ENCODE measurements around the gene NGFR. TPM values are rescaled to one million over a fixed set of nuclear protein-coding genes. Genes with fewer than 3 reads are reported as not detected.

Gene NGFR
- total and polyA plus RNA-seq, 9 of the 15 experiments (the other 6 are each of a cell fraction or from before 2014, with no cell fraction given): 0.07 to 0.23 (median 0.13) TPM; not detected in 4

- TF ChIP-seq, protein P1, sequence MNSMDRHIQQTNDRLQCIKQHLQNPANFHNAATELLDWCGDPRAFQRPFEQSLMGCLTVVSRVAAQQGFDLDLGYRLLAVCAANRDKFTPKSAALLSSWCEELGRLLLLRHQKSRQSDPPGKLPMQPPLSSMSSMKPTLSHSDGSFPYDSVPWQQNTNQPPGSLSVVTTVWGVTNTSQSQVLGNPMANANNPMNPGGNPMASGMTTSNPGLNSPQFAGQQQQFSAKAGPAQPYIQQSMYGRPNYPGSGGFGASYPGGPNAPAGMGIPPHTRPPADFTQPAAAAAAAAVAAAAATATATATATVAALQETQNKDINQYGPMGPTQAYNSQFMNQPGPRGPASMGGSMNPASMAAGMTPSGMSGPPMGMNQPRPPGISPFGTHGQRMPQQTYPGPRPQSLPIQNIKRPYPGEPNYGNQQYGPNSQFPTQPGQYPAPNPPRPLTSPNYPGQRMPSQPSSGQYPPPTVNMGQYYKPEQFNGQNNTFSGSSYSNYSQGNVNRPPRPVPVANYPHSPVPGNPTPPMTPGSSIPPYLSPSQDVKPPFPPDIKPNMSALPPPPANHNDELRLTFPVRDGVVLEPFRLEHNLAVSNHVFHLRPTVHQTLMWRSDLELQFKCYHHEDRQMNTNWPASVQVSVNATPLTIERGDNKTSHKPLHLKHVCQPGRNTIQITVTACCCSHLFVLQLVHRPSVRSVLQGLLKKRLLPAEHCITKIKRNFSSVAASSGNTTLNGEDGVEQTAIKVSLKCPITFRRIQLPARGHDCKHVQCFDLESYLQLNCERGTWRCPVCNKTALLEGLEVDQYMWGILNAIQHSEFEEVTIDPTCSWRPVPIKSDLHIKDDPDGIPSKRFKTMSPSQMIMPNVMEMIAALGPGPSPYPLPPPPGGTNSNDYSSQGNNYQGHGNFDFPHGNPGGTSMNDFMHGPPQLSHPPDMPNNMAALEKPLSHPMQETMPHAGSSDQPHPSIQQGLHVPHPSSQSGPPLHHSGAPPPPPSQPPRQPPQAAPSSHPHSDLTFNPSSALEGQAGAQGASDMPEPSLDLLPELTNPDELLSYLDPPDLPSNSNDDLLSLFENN (IDR thresholded peaks at IDR 0.05; ENCODE audit: low read depth in 2 of 2, low read length in 2 of 2): no peak
- TF ChIP-seq ZNF717 (CRISPR knock-in tag; IDR thresholded peaks at IDR 0.05): no peak
- no peak for TF ChIP-seq SMAD1 (IDR thresholded peaks at IDR 0.05; ENCODE audit: low read depth, low read length, partially characterized antibody)
- no peak for TF ChIP-seq E2F1 (CRISPR knock-in tag; IDR thresholded peaks at IDR 0.05)
- TF ChIP-seq SPI1 (IDR thresholded peaks at IDR 0.05; ENCODE audit: borderline replicate concordance, low read depth, low read length): no peak
- TF ChIP-seq SLC30A9 (CRISPR knock-in tag; IDR thresholded peaks at IDR 0.05): no peak
- TF ChIP-seq RCOR1 (IDR thresholded peaks at IDR 0.05; ENCODE audit: borderline replicate concordance in 1 of 2, low read depth in 2 of 2, low read length in 2 of 2): peak in 1 of 2 experiments; percentile 16; a peak in 1 of 4 replicates
- no peak for TF ChIP-seq LEF1 (IDR thresholded peaks at IDR 0.05)
- peak; percentile 61 for TF ChIP-seq ZBTB7A (IDR thresholded peaks at IDR 0.05; ENCODE audit: borderline replicate concordance, control insufficient read depth, low read depth, low read length)
- TF ChIP-seq ZNF217 (CRISPR knock-in tag; IDR thresholded peaks at IDR 0.05): no peak
- no peak for TF ChIP-seq KAT7 (CRISPR knock-in tag; IDR thresholded peaks at IDR 0.05; ENCODE audit: borderline replicate concordance)
- TF ChIP-seq, protein P2, sequence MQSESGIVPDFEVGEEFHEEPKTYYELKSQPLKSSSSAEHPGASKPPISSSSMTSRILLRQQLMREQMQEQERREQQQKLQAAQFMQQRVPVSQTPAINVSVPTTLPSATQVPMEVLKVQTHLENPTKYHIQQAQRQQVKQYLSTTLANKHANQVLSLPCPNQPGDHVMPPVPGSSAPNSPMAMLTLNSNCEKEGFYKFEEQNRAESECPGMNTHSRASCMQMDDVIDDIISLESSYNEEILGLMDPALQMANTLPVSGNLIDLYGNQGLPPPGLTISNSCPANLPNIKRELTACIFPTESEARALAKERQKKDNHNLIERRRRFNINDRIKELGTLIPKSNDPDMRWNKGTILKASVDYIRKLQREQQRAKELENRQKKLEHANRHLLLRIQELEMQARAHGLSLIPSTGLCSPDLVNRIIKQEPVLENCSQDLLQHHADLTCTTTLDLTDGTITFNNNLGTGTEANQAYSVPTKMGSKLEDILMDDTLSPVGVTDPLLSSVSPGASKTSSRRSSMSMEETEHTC (IDR thresholded peaks at IDR 0.05): no peak
- TF ChIP-seq MLX (CRISPR knock-in tag; conservative IDR thresholded peaks at IDR 0.05): no peak
- no peak for TF ChIP-seq TAF7 (tag; IDR thresholded peaks at IDR 0.05)
- no peak for TF ChIP-seq TCFL5 (CRISPR knock-in tag; conservative IDR thresholded peaks at IDR 0.05)
- TF ChIP-seq ZNF780A (CRISPR knock-in tag; IDR thresholded peaks at IDR 0.05): no peak
- no peak for TF ChIP-seq YY1 (IDR thresholded peaks at IDR 0.05; ENCODE audit: borderline replicate concordance in 1 of 3, control insufficient read depth in 1 of 3, extremely low read depth in 1 of 3, insufficient read depth in 3 of 3, insufficient read length in 1 of 3, insufficient replicate concordance in 2 of 3, low read depth in 1 of 3, low read length in 2 of 3)
- TF ChIP-seq, protein P3, sequence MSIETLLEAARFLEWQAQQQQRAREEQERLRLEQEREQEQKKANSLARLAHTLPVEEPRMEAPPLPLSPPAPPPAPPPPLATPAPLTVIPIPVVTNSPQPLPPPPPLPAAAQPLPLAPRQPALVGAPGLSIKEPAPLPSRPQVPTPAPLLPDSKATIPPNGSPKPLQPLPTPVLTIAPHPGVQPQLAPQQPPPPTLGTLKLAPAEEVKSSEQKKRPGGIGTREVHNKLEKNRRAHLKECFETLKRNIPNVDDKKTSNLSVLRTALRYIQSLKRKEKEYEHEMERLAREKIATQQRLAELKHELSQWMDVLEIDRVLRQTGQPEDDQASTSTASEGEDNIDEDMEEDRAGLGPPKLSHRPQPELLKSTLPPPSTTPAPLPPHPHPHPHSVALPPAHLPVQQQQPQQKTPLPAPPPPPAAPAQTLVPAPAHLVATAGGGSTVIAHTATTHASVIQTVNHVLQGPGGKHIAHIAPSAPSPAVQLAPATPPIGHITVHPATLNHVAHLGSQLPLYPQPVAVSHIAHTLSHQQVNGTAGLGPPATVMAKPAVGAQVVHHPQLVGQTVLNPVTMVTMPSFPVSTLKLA (conservative IDR thresholded peaks at IDR 0.05): peak in 1 of 2 experiments; percentile 53; a peak in 2 of 4 replicates
Measured at GRCh38 chr17:49556223-49556943, 61.3 kb downstream of the NGFR start (continued).
